Left ventricle myocardium inferior (tissue), 1 donor: Measurements from ENCODE around the gene RTN4. TPM values are rescaled to one million over a fixed set of nuclear protein-coding genes. Genes with fewer than 3 reads are reported as not detected.

Experiments used
- DNase-seq: peaks from one replicate; pipeline ENCODE4 v3.0.0-alpha.2; 2020
- H3K27ac ChIP-seq: fragments of 200-600 bp; replicated peaks from 2 replicates; pipeline ENCODE4 v1.8.0; 2021
- H3K27me3 ChIP-seq: fragments of 200-600 bp; 2 replicates; pipeline ENCODE4 v1.8.0; 2021; ENCODE audit warnings: low read depth
- H3K36me3 ChIP-seq: fragments of 200-600 bp; 2 replicates; pipeline ENCODE4 v1.8.0; 2021
- H3K4me1 ChIP-seq: fragments of 200-600 bp; 2 replicates; pipeline ENCODE4 v1.8.0; 2021
- H3K4me3 ChIP-seq: fragments of 200-600 bp; 2 replicates; pipeline ENCODE4 v1.8.0; 2021; ENCODE audit warnings: mild to moderate bottlenecking, moderate library complexity
- H3K9me3 ChIP-seq: fragments of 200-600 bp; replicated peaks from 2 replicates; pipeline ENCODE4 v1.8.0; 2021
- CTCF ChIP-seq: fragments of 200-600 bp; IDR thresholded peaks from 2 replicates; pipeline ENCODE4 v1.8.0; 2021; ENCODE audit warnings: antibody characterized with exemption, mild to moderate bottlenecking, borderline replicate concordance
- intact Hi-C: fragments of 100-400 bp; cut with micrococcal nuclease; formaldehyde crosslinking; loops from one replicate; pipeline ENCODE4 v1.11.0; 2022
- total RNA-seq: library from RNA; stranded (reverse); fragmentation: NEBNext Ultra II Directional; extraction: Animal tissue kit (Norgen Biotek cat#: 25700); gene quantifications from one replicate; pipeline ENCODE4 v1.2.1, GENCODE V29; 2021
- donor health status: DM: no; HTN: yes; CAD: no; lungs with severe emphysema.

Gene RTN4
- total RNA-seq, 1 donor from 2014 or later = 105 TPM

- no peak overlapping the region for H3K27ac ChIP-seq
- no peaks in the 10 kb centered on the region for H3K4me1 ChIP-seq
- TF ChIP-seq CTCF = no peak
- intact Hi-C loops = no loop called here
- no peaks in the 10 kb centered on the region for H3K9me3 ChIP-seq
- DNase-seq = no peak
- H3K36me3 ChIP-seq = no peaks in the 10 kb centered on the region
- peaks cover 86% of the 10 kb centered on the region for H3K27me3 ChIP-seq
- H3K4me3 ChIP-seq = no peak overlapping the region
Measured at GRCh38 chr2:54954158-54954557, 96.1 kb downstream of the RTN4 start.

DNA sequence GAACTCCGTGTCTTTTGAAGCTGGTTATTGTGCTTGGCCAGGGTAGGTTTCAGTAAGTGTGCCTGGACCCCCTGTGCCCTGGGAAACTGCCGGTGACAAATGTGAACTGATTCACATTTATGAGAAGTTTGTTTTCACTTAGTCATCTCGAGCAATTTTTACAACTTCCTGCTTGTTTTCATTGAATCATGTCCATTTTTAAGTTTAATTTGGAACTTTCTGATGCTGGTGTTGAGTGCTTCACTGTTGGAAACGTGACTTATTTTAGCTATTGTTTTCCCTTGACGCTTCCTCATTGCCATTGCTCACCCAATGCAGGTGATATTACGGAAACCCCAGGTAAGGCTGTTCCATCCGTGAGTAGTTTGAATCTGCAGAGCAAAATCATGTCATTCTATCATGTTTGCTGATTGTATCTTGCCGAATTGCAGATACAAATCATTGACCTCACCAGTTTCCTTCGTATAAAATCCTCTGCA lies 97.2 kb downstream of the RTN4 start:
- H3K27me3 ChIP-seq = peaks cover 86% of the 10 kb centered on the region
- no peak for TF ChIP-seq CTCF
- H3K4me1 ChIP-seq = no peaks in the 10 kb centered on the region
- H3K4me3 ChIP-seq = no peak overlapping the region
- intact Hi-C loops = no loop called here
- no peaks in the 10 kb centered on the region for H3K36me3 ChIP-seq
- no peak overlapping the region for H3K27ac ChIP-seq
- H3K9me3 ChIP-seq = no peaks in the 10 kb centered on the region
- DNase-seq = no peak

DNA sequence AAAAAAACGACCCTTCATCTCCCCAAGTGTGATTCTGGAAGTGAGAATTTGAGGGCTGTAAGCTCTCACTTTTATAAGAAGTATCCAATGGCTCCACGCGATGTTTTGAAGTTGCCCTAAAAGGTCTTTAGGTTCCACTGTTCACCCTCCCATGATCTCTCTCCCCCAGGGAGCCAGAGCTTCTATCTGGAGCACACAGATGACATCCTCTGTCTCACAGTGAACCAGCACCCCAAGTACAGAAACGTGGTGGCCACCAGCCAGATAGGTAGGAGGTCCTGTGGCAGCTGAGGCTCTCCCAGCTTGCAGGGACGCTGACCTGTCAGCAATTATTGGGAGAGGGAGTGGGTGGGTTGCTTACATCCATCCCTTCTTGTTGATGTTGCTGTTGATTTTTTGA lies 97.8 kb downstream of the RTN4 start:
- H3K9me3 ChIP-seq = no peaks in the 10 kb centered on the region

GRCh38 chr2:54950811-54951210 lies 99.4 kb downstream of the RTN4 start:
- H3K27ac ChIP-seq = no peak overlapping the region
- intact Hi-C loops = no loop called here
- no peak overlapping the region for H3K4me3 ChIP-seq
- TF ChIP-seq CTCF = no peak
- no peaks in the 10 kb centered on the region for H3K36me3 ChIP-seq
- H3K4me1 ChIP-seq = no peaks in the 10 kb centered on the region
- DNase-seq = no peak
- H3K27me3 ChIP-seq = peaks cover 86% of the 10 kb centered on the region
- H3K9me3 ChIP-seq = no peaks in the 10 kb centered on the region

More for the DNA sequence above, 97.8 kb downstream of the RTN4 start:
- intact Hi-C loops = no loop called here
- H3K4me3 ChIP-seq = no peak overlapping the region
- H3K27me3 ChIP-seq = peaks cover 86% of the 10 kb centered on the region
- DNase-seq = no peak
- no peaks in the 10 kb centered on the region for H3K36me3 ChIP-seq
- no peak overlapping the region for H3K27ac ChIP-seq
- TF ChIP-seq CTCF = no peak
- no peaks in the 10 kb centered on the region for H3K4me1 ChIP-seq

- no peak overlapping the region for H3K4me3 ChIP-seq
- intact Hi-C loops = no loop called here
- DNase-seq = no peak
- no peaks in the 10 kb centered on the region for H3K36me3 ChIP-seq
- no peak for TF ChIP-seq CTCF
- H3K27ac ChIP-seq = no peak overlapping the region
- H3K4me1 ChIP-seq = no peaks in the 10 kb centered on the region
- no peaks in the 10 kb centered on the region for H3K9me3 ChIP-seq
- H3K27me3 ChIP-seq = peaks cover 76% of the 10 kb centered on the region
Measured at GRCh38 chr2:54949431-54949830, 100.8 kb downstream of the RTN4 start.

- intact Hi-C loops = no loop called here
- H3K4me3 ChIP-seq = no peak overlapping the region
- TF ChIP-seq CTCF = no peak
- peaks cover 81% of the 10 kb centered on the region for H3K27me3 ChIP-seq
- no peaks in the 10 kb centered on the region for H3K36me3 ChIP-seq
- no peaks in the 10 kb centered on the region for H3K9me3 ChIP-seq
- H3K27ac ChIP-seq = no peak overlapping the region
- DNase-seq = no peak
- no peaks in the 10 kb centered on the region for H3K4me1 ChIP-seq
Measured at GRCh38 chr2:54948120-54948519, 102.1 kb downstream of the RTN4 start.
